Measurements from ENCODE around the gene DNAJC11.

The DNAJC11 gene

DNA sequence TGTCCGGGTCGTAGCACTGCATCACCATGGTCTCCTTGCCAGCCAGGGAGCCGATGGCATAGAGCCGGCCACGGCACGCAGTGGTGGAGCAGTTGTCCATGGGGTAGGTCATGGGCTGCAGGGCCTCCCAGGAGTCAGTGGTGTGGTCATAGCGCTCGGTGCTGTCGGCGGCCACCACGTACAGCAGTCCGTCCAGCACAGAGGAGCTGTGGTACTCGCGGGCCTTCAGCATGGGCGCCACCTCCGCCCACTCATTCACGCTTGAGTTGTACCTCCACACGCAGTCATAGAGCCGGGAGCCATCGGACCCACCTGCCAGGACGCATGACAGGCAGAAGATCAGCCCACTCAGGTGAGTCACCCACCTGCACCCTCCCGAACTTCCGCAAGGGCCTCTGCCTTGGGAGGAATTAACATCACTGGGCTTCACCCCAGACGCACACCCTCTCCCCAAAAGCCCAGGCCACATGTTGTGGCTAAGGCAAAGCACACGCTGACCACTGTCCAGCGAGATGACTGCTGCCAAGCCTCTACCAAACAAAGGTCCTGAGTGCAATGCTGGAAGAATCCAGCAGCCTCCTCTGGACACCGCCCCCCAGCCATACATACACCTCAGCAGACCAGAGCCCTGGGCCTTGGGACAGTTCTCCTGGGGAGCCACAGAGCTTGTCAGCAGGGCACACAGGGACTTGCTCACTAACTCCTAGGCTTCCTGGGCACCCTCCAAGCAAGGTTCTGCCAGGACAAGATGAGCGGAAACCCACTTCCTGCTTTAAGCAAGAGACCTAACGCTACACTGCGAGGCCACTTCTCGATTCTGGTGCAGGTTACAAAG lies 102.3 kb downstream of the DNAJC11 start:
- peak in 3 of 5 donors; percentile 24 to 69 (median 40) for DNase-seq

DNA sequence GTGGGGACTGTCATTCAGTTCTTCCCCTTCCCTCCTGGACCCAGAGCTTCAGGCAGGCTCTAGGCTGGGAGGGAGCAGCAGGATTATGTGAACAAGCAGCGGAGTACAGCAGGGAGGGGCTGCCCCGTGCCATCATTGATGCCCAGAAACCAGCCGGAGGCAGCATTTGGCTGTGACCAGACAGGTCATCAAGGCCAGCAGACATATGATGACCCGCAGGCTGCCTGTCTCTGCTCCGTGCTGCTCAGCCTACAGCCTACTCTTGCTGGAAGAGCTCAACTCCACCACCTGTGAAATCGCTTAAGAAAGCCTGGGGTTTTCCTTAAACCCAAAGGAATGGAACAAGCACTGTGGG lies 103.9 kb downstream of the DNAJC11 start:
- no peak for DNase-seq

DNA sequence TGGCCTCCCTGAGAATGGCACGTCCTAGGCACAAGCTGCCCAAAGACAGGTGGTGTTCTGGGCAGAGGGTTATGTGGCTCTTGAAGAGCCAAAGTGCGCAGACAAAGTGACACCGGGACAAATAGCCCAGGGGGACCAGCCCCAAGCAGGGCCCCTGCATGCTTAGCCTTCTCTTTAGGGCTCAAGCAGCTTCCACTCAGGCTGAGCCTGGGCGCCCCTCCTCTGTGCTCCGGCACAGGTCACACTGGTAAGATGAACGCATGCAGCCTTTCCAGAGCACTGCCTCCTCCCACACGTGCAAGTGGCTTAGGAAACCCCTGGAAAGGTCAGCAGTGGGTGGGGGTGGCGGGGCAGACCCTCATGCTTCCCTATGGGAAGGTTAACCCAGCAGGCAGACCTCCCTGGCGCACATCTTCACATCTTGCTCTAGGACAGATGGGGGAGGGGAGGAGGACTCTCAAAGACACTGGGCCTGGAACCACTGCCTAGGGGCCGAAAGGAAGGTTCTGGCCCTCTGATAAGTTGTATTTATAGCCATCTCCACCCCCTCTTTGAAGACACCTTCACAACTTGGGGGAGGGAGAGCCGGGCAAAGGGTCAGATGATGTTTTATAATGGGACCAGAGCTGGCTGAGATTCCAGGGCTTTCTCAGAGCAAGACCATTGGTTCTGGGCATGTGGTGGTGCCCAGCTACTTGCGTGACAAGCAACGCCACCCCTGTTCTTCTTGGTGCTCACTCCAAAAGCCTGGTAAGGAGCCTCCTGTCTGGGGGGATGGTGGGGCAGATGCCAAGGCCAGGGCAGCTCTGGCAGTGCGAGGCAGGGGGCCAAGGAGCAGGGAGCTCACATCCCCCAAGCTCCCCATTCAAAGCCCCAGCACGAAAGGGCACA lies 104.5 kb downstream of the DNAJC11 start:
- DNase-seq: no peak

DNA sequence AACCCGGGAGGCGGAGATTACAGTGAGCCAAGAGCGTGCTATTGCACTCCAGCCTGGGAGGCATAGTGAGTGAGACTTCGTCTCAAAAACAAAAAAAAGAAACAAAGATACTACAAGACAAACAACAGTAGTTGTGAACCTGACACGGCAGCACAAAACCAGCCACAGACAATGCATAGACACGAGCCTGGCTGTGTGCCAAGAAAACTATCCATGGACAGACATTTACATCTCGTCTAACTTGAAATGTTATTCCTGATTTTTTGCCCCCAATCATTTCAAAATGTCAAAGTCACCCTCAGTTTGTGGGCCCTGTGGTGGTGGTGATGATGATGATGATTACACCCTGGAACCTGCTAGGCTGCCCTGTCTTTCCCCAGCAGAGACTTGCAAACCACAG lies 105.3 kb downstream of the DNAJC11 start:
- no peak for DNase-seq

DNA sequence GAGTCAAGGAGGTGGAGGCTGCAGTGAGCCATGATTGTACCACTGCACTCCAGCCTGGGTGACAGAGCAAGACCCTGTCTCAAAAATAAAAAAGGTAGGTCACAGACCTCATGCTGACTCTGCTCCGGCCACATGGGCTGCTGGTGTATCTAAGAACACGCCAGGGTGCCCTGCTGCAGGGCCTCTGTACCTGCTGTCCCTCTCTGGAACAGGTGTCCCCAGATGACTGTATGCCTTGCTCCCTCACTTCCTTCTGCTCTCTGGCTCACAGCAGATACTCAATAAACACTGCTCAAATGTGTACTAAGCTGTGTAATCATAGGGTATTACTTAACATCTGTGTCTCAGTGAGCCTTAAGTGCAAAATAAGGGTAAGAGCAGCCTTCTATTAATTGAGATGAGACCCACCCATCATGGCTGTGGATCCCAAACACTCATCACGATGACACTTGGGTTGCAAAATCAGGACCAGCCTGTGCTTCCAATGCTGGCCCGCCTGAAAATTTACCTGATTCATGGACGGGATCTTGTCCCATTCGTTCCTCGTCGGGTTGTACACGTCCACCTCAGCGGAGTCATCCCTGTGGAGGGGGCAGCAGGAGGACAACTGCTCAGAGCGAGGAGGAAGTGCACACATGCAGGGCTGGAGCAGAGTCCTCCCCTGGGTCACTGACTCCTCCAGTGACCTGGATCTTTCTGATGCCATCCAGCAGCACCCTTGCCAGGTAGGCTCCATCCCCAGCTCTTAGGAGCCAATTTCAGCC lies 106.5 kb downstream of the DNAJC11 start:
- no peak for DNase-seq

DNA sequence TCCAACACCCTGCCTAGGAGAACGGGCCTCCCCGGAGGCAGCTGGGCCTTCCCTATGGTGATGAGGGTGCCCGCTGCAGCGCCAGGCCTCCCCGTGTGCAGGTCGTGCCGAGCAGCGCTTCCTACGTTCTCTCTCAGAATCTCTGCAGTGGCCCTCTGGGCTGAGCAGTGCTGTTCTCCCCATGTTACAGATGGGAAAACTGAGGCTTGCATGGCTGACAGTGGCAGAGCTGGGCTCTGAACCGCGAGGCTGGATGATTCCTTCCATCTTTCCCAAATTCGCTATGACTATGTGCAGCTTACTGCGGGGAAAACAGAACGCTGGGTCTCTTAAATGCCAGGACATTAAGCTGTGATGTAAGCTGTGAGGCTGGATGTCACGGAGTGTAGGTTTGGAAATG lies 107.8 kb downstream of the DNAJC11 start:
- no peak for DNase-seq

DNA sequence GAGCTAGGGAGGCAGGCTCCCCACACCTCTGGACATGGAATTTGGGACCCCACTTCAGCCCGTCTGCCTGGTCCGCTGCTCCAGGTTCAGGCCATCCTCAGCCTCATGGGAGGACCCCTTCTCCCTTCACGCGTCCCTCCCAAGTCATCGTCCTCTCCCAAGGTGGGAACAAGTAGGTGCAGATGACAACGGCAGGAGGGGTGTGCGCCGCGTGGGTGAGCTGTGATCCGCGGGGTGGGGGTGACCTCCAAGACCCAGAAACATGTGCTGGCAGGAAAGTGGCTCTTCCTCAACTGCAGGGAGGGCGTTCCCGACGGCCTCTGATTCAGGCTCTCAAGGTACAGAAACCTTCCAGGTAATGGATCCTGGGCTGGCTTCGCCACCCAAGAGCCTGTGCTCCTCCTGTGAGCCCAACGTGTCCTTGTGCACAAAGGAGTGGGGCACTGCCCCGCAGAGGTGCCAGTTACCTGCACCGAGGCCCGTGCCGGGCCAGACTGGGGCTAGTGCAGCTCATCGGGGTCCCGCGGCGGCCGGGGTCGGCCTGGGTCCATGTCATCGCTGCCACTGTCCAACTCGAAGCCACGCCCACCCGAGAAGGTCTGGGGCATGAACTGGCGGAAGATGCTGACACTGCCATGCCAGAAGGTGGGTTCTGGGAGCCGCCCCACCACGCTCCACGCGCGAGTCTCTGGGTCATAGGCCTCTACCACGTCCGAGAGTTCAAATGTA lies 108.6 kb downstream of the DNAJC11 start:
- no peak for DNase-seq

DNA sequence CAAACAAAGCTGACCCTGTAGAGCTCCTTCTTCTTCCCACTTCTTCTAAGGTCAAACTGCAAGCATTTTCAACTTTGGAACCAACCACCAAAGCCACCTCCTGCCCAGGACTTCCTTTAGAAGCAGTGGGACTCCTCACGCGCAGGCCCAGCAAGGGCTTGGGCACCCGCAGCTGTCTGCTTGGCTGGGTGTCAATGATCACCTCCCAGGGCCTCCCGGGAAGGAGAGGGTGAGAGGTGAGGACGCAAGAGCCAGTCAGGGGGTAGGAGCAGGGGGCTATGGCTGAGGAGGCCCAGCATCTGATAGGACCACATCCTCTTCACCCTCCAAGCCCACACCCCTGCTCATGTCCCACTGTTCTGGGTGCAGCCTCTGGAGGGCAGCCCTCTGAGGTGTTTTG lies 109.2 kb downstream of the DNAJC11 start:
- DNase-seq: no peak

DNA sequence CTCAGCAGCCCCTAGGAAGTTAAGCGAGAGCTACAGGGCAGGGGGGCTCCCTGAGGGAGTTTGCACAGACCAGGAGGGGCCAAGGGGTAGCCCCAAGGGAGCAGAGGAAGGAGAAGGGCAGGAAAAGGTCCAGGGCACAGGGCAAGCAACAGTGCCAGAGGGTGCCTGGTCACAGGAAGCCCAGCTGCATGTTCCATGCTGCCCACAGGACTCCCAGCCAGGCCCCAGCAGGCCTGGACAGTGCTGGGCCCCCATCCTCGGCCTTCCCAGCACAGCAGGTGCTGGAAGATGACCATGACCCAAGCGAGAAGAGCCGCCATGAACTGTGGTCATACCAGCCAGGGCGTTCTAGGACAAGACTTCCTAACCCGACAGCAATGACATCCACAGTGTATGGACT lies 110.0 kb downstream of the DNAJC11 start:
- no peak for DNase-seq

DNA sequence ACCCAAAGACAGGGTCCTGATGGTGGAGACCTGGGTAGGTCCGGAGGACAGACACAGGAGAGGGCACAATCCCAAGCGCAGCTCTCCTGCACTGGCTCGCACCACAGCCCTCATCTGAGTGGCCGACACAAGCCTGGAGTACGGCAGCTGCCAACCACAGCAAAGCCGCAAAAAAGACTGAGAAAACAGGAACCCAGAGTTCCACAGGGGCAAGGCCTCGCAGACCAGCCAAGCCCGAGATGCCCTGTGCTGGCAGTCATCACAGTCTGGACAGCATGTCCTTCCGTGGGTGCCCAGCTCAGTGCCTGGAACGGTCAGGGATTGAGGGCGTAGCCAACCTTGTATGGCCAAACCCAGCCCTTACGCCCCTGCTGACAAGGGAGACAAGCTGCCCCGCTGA lies 110.4 kb downstream of the DNAJC11 start:
- DNase-seq: no peak

DNA sequence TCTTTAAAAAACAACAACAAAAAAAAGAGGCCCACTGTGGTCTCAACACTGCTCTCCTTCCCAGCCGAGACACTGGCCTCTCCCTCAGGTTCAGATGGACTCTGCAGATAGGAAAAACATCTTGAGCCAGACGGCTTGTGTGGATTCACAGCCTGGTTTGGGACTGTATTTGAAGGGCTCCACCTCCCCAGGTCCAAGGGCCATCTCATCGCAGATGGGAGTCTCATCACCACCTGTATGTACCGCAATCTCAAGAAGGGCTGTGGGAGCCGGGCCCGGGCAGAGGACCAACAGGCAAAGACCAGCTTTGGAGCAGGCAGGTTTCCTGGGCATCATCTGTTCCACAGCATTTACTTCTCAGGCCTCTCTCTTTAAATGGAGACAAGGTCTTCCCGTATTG lies 111.6 kb downstream of the DNAJC11 start:
- DNase-seq: no peak

DNA sequence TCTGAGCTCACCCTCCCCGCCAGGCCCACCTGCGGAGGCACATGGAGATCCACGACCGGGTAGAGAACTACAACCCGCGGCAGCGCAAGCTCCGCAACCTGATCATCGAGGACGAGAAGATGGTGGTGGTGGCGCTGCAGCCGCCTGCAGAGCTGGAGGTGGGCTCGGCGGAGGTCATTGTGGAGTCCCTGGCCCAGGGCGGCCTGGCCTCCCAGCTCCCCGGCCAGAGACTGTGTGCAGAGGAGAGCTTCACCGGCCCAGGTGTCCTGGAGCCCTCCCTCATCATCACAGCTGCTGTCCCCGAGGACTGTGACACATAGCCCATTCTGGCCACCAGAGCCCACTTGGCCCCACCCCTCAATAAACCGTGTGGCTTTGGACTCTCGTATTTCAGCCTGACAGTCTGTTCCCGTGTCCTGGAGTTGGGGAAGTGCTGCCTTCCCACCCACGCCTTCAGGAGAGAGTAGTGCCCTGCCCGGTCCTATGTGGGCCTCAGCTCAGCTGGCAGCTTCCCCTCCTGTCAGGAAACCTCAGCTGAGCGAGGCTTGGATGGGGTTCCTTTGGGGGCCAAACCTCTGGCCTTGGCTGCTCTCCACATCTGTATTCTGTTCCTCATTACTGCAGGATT lies 112.6 kb downstream of the DNAJC11 start:
- DNase-seq: no peak

DNA sequence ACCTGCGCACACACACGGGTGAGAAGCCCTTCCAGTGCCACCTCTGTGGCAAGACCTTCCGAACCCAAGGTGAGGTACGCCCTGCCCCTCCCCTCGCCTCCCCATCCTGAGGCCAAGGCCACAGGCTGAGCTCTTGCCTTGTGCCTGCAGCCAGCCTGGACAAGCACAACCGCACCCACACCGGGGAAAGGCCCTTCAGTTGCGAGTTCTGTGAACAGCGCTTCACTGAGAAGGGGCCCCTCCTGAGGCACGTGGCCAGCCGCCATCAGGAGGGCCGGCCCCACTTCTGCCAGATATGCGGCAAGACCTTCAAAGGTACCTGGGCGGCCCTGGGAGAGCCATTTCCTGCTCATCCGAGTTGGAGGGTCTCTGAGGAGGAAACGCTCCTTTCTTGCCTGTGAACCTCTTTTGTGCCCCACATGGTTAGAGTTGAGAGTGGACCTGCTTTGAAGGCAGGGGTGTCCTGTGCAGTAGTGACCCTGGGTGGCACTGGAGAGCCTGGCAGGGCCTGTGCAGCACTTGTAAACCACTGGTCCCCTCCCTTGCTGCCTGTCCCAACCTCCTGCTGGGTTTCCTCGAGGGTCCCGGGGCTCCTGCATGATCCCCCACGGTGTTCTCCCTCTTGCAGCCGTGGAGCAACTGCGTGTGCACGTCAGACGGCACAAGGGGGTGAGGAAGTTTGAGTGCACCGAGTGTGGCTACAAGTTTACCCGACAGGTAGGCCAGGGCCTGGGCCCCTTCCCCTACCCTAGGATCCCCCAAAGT lies 113.3 kb downstream of the DNAJC11 start:
- DNase-seq: no peak

DNA sequence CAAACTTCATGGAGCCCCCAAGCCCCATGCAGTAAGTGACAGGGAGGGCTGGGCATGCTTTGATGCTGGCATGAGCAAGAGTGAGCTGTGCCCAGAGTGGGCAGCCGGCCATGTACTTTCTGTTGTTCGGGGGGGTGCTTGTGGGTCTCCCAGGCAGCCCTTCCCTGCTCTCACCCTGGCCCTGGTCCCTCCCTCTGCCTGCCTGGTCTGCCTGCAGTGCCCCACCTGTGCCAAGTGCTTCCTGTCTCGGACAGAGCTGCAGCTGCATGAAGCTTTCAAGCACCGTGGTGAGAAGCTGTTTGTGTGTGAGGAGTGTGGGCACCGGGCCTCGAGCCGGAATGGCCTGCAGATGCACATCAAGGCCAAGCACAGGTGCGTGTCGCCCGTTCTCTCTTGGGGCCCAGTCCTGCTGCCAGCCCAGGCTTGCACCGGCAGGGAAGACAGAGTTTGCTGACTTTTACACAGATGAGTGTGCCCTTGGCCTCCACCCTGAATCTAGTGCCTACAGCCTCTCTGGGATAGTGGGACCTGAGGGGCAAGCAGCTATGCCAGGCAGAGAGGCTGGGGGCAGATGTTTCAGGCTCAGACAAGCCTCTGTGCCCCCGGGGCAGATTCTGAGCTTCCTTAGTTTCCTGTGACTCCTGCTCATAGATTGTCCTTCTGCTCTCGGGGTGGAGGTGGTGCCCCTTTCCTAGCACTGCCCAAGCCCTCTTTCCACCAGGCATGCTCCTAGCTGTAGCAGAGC lies 114.2 kb downstream of the DNAJC11 start:
- no peak for DNase-seq

DNA sequence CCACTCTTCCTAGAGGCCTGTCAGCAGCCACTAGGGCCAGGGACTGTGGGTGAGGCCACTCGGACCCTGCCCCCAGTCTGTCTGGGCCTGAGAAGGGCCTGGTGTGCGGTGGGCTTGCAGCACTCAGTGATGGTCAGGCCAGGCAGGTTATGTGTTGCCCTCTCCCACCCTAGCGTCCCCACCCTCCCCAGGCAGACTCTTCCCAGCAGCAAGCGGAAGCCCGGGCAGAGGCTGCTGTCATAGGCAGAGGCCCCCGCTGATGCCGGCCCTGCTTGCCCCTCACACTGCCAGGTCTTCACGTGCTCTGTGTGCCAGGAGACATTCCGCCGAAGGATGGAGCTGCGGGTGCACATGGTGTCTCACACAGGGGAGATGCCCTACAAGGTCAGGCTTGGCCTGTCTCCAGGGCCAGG lies 115.2 kb downstream of the DNAJC11 start:
- DNase-seq: no peak

DNA sequence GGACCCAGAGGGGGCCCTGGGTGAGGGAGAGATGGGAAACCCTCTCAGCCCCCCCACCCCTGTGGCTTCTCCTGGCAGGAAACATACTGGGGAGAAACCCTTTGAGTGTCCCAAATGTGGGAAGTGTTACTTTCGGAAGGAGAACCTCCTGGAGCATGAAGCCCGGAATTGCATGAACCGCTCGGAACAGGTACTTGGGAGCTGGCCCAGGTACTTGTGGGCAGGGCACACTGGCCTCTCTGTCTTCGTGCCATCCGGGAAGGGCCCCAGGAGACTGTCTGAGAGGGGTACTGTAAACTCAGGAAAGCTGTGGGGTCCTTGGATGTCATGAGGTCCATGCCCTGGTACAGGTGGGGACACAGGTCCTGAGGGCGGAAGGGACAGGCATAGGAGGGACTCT lies 115.8 kb downstream of the DNAJC11 start:
- DNase-seq: no peak

DNA sequence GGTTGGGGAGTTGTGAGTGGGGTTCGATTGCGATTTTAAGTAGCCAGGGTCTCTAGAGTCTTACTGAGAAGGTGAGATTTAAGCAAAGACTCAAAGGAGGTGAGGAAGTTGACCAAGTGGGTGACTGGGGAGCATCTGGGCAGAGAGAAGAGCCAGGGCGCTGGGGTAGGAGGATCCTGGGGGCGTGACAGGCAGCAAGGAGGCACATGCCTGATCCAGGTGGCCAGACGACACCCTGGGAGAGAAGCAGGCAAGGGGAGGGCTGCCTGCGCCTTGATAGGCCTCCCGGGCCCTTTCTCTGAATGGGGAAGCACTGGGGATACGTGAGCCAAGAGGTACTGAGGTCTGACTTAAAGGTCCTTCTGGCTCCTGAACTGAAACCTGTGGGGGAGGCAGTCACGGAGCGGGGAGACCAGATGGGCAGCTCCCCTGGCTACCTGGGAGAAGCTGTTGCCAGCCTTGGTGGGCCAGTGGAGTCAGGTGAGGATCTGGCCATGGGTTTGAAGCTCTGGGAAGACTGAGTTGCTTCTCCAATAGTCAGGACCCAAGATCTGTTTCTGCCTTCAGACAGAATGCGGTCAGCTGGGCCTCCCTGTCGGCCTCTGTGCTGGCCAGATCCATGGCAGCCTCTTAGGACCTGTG lies 116.4 kb downstream of the DNAJC11 start:
- no peak for DNase-seq

Measured in T-helper 1 cell (primary cell).